HEK293T (cell line): ENCODE measurements around the gene DNAJC16.

Source experiments
- ARNT ChIP-seq: fragments of 450-650 bp; IDR thresholded peaks from 2 replicates; pipeline ENCODE4 v1.6.1; 2017; ENCODE audit warnings: mild to moderate bottlenecking
- BHLHE40 ChIP-seq: fragments of 450-650 bp; IDR thresholded peaks from 2 replicates; pipeline ENCODE4 v1.6.1; 2016; ENCODE audit warnings: mild to moderate bottlenecking, moderate library complexity, borderline replicate concordance
- CTBP1 ChIP-seq: fragments of 450-650 bp; IDR thresholded peaks from 2 replicates; pipeline ENCODE4 v1.6.1; 2016; ENCODE audit warnings: borderline replicate concordance
- ELF4 ChIP-seq: fragments of 450-650 bp; IDR thresholded peaks from 2 replicates; pipeline ENCODE4 v1.6.1; 2017; ENCODE audit warnings: antibody characterized with exemption
- FOXA1 ChIP-seq: fragments of 450-650 bp; IDR thresholded peaks from 2 replicates; pipeline ENCODE4 v1.6.1; 2016; ENCODE audit warnings: mild to moderate bottlenecking
- FOXK2 ChIP-seq: fragments of 450-650 bp; IDR thresholded peaks from 2 replicates; pipeline ENCODE4 v1.6.1; 2016; ENCODE audit warnings: mild to moderate bottlenecking
- FOXM1 ChIP-seq: fragments of 450-650 bp; IDR thresholded peaks from 2 replicates; pipeline ENCODE4 v1.6.1; 2017; ENCODE audit warnings: mild to moderate bottlenecking, borderline replicate concordance
- HDGF ChIP-seq: fragments of 450-650 bp; IDR thresholded peaks from 2 replicates; pipeline ENCODE4 v1.6.1; 2017; ENCODE audit warnings: antibody characterized with exemption, borderline replicate concordance
- NFRKB ChIP-seq: fragments of 450-650 bp; IDR thresholded peaks from 2 replicates; pipeline ENCODE4 v1.6.1; 2016; ENCODE audit warnings: mild to moderate bottlenecking, moderate library complexity
- PKNOX1 ChIP-seq: fragments of 450-650 bp; IDR thresholded peaks from 2 replicates; pipeline ENCODE4 v1.6.1; 2016
- SP1 ChIP-seq: fragments of 450-650 bp; IDR thresholded peaks from 2 replicates; pipeline ENCODE4 v1.6.1; 2017
- SUZ12 ChIP-seq: fragments of 450-650 bp; IDR thresholded peaks from 2 replicates; pipeline ENCODE4 v1.6.1; 2016; ENCODE audit warnings: mild to moderate bottlenecking
- TARDBP ChIP-seq: fragments of 450-650 bp; IDR thresholded peaks from 2 replicates; pipeline ENCODE4 v1.6.1; 2016
- ZNF384 ChIP-seq: fragments of 450-650 bp; IDR thresholded peaks from 2 replicates; pipeline ENCODE4 v1.6.1; 2016

DNA sequence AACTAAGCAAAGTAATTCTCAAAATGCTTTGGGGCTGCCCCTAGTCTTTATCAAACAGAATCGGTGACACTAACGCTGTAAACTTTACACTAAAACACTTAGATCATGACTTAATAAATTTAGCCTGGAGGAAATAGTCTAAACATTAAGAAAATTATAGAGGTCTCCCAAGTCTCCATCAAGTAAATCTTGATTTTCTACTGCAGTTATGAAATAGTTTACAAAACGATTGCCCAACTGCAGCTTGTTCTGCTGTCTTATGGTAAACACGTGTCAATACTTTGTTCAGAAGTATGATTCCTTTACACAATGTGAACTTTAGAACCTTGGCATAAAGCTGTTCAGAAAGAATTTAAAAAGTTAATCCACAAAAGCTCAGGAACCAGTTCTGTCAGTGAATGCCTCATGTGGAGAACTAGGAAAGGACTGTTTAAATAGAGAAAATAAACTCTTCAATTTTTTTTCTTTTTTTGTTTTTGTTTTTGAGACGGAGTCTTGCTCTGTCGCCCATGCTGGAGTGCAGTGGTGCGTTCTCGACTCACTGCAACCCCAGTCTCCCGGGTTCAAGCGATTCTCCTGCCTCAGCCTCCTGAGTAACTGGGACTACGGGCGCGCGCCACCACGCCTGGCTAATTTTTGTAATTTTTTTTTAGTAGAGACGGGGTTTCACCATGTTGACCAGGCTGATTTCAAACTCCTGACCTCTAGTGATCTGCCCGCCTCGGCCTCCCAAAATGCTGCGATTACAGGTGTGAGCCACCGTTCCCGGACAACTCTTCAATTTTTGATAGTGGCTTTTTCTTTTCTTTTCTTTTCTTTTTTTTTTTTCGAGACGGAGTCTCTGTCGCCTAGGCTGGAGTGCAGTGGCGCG is 92.2 kb downstream of the DNAJC16 start:
- no peak for TF ChIP-seq FOXM1
- no peak for TF ChIP-seq NFRKB
- no peak for TF ChIP-seq FOXK2
- TF ChIP-seq SUZ12: no peak
- no peak for TF ChIP-seq BHLHE40
- no peak for TF ChIP-seq TARDBP
- no peak for TF ChIP-seq PKNOX1
- TF ChIP-seq ELF4: no peak
- no peak for TF ChIP-seq ZNF384
- TF ChIP-seq SP1: no peak
- TF ChIP-seq FOXA1: no peak
- TF ChIP-seq CTBP1: no peak
- TF ChIP-seq HDGF: no peak
- TF ChIP-seq ARNT: no peak
